Fibroblast of mammary gland (primary cell): Measurements from ENCODE around the gene MAP7.

ENCODE experiments used
- DNase-seq: peaks from one replicate; pipeline ENCODE4 v3.0.0-alpha.2; 2010; ENCODE audit warnings: low read depth
- H3K4me3 ChIP-seq: 2 replicates; pipeline ENCODE4 v1.5.1; 2011; ENCODE audit warnings: low read depth, mild to moderate bottlenecking, low read length, moderate library complexity; ENCODE audit not compliant: control insufficient read depth
- CTCF ChIP-seq: conservative IDR thresholded peaks from 2 replicates; pipeline ENCODE4 v1.5.1; 2011; ENCODE audit warnings: low read depth, low read length, inconsistent platforms; ENCODE audit not compliant: control insufficient read depth, insufficient read depth

Gene MAP7

GRCh38 chr6:136576821-136577220, 26.6 kb upstream of the MAP7 start:
- TF ChIP-seq CTCF = no peak

GRCh38 chr6:136571496-136571895, 21.3 kb upstream of the MAP7 start:
- no peak for DNase-seq
- no peak for TF ChIP-seq CTCF
- H3K4me3 ChIP-seq = no peak overlapping the region

More at GRCh38 chr6:136576821-136577220, 26.6 kb upstream of the MAP7 start:
- H3K4me3 ChIP-seq = no peak overlapping the region
- DNase-seq = no peak

GRCh38 chr6:136571065-136571464, 20.8 kb upstream of the MAP7 start:
- DNase-seq = no peak
- TF ChIP-seq CTCF = no peak
- H3K4me3 ChIP-seq = no peak overlapping the region

- DNase-seq = no peak
- H3K4me3 ChIP-seq = no peak overlapping the region
- TF ChIP-seq CTCF = no peak
Observed at GRCh38 chr6:136568129-136568528, 17.9 kb upstream of the MAP7 start.

- DNase-seq = no peak
- TF ChIP-seq CTCF = no peak
- no peak overlapping the region for H3K4me3 ChIP-seq
Observed at GRCh38 chr6:136567688-136568087, 17.5 kb upstream of the MAP7 start.

GRCh38 chr6:136566851-136567250, 16.6 kb upstream of the MAP7 start:
- no peak overlapping the region for H3K4me3 ChIP-seq
- DNase-seq = no peak
- TF ChIP-seq CTCF = no peak

GRCh38 chr6:136566007-136566487, 15.8 kb upstream of the MAP7 start:
- TF ChIP-seq CTCF = no peak
- no peak overlapping the region for H3K4me3 ChIP-seq
- no peak for DNase-seq
